HCT116 (cell line): Measurements from ENCODE around the gene DIO3. TPM values are rescaled to one million over a fixed set of nuclear protein-coding genes. Genes with fewer than 3 reads are reported as not detected.

Experiments used
- ATAC-seq: fragments of 200-7000 bp; cut with Tn5 transposase; 2 replicates; pipeline ENCODE4 v1.9.1; 2020; ENCODE audit warnings: mild to moderate bottlenecking, moderate library complexity
- BruUV-seq: library from RNA; stranded (reverse); fragments of 400-500 nt; replicated peaks from 2 replicates; lab custom pipeline; 2021; lab: Mats Ljungman, UMichigan
- CTCF ChIA-PET: fragments of 300-600 bp; sonication (Branson Sonifier 250); formaldehyde crosslinking; loops from one replicate; lab custom pipeline; 2021; ENCODE audit warnings: antibody characterized with exemption; lab: Charles Lee
- POLR2A ChIA-PET: fragments of 300-600, 350-600 bp; sonication (Branson Sonifier 250); formaldehyde crosslinking; loops from one replicate; lab custom pipeline; 2021; ENCODE audit warnings: antibody characterized with exemption; lab: Charles Lee
- RAD21 ChIA-PET, 2 experiments: fragments of 300-600 bp; sonication (Branson Sonifier 250); formaldehyde crosslinking; loops; one replicate each; lab custom pipeline; 2023; ENCODE audit warnings: low total read pairs in 2 of 2; ENCODE audit not compliant: uncharacterized antibody in 2 of 2, unreplicated experiment in 2 of 2, low non-redundant PET in 1 of 2; lab: Charles Lee
- DNase-seq: peaks from one replicate; pipeline ENCODE4 v3.0.0-alpha.2; 2010; ENCODE audit warnings: low read depth, low spot score
- H2AFZ ChIP-seq: fragments of 200-600 bp; shearing (Covaris generic), sonication (generic); 2 replicates; pipeline ENCODE4 v1.6.1; 2017; ENCODE audit warnings: low read depth, mixed run types, mixed read lengths, antibody characterized with exemption, low read length; ENCODE audit not compliant: poor library complexity, severe bottlenecking
- H3K27ac ChIP-seq: 2 replicates; pipeline ENCODE4 v1.5.1; 2012; ENCODE audit warnings: low read depth, low read length
- H3K27me3 ChIP-seq: fragments of 200-600 bp; sonication (generic); 2 replicates; pipeline ENCODE4 v1.6.1; 2016; ENCODE audit warnings: mixed run types, low read length, mixed read lengths; ENCODE audit not compliant: insufficient read depth
- H3K36me3 ChIP-seq, 2 experiments: fragments of 200-500 bp in 1 of 2; fragments of 200-600 bp in 1 of 2; sonication (Bioruptor generic) in 1 of 2; sonication (generic) in 1 of 2; 2 replicates each; pipeline versions ENCODE4 v1.5.1 to v1.6.1; 2014 to 2016; ENCODE audit warnings: low read length in 2 of 2, inconsistent platforms in 1 of 2, mixed read lengths in 1 of 2, mixed run types in 1 of 2; ENCODE audit not compliant: insufficient read depth in 2 of 2, control insufficient read depth in 1 of 2
- H3K4me1 ChIP-seq, 2 experiments: fragments of 200-600 bp in 1 of 2; sonication (generic) in 1 of 2; 2 replicates each; pipeline versions ENCODE4 v1.5.1 to v1.6.1; 2012 to 2017; ENCODE audit warnings: low read length in 2 of 2, inconsistent platforms in 1 of 2, mild to moderate bottlenecking in 1 of 2, mixed read lengths in 1 of 2, mixed run types in 1 of 2, moderate library complexity in 1 of 2; ENCODE audit not compliant: insufficient read depth in 2 of 2, control insufficient read depth in 1 of 2
- H3K4me2 ChIP-seq: fragments of 200-600 bp; sonication (generic); 2 replicates; pipeline ENCODE4 v1.6.1; 2017; ENCODE audit warnings: mixed run types, low read length, mixed read lengths
- H3K4me3 ChIP-seq, 2 experiments: fragments of 200-600 bp in 1 of 2; sonication (generic) in 1 of 2; replicated peaks in 1 of 2; 2 replicates each; pipeline ENCODE4 v1.5.1; 2011 to 2016; ENCODE audit warnings: low read length in 2 of 2, control low read depth in 1 of 2, low read depth in 1 of 2, mild to moderate bottlenecking in 1 of 2, mixed read lengths in 1 of 2, mixed run types in 1 of 2
- H3K79me2 ChIP-seq: fragments of 200-600 bp; sonication (generic); 2 replicates; pipeline ENCODE4 v1.6.1; 2017; ENCODE audit warnings: mild to moderate bottlenecking, mixed run types, low read length, moderate library complexity, mixed read lengths; ENCODE audit not compliant: insufficient read depth
- H3K9ac ChIP-seq: fragments of 200-600 bp; sonication (generic); 2 replicates; pipeline ENCODE4 v1.6.1; 2016; ENCODE audit warnings: low read length, mixed read lengths
- H3K9me2 ChIP-seq: fragments of 200-600 bp; sonication (generic), shearing (Covaris generic); 2 replicates; pipeline ENCODE4 v1.6.1; 2017; ENCODE audit warnings: mixed run types, mild to moderate bottlenecking, moderate library complexity; ENCODE audit not compliant: insufficient read depth
- H3K9me3 ChIP-seq, 2 experiments: fragments of 200-500 bp in 1 of 2; fragments of 200-600 bp in 1 of 2; sonication (Bioruptor generic) in 1 of 2; sonication (generic) in 1 of 2; 2 replicates each; pipeline ENCODE4 v1.6.1; 2014 to 2017; ENCODE audit warnings: low read length in 2 of 2, mixed read lengths in 2 of 2, inconsistent platforms in 1 of 2, low read depth in 1 of 2, mild to moderate bottlenecking in 1 of 2, mixed run types in 1 of 2, moderate library complexity in 1 of 2; ENCODE audit not compliant: control insufficient read depth in 1 of 2, insufficient read depth in 1 of 2
- H4K20me1 ChIP-seq: fragments of 200-600 bp; sonication (generic), shearing (Covaris generic); 2 replicates; pipeline ENCODE4 v1.6.1; 2017; ENCODE audit warnings: mixed run types, mild to moderate bottlenecking, moderate library complexity; ENCODE audit not compliant: insufficient read depth
- ATF3 ChIP-seq: IDR thresholded peaks from 2 replicates; pipeline ENCODE4 v1.6.1; 2012
- CBX3 ChIP-seq: IDR thresholded peaks from 2 replicates; pipeline ENCODE4 v1.6.1; 2012; ENCODE audit warnings: low read depth
- ELF1 ChIP-seq: IDR thresholded peaks from 2 replicates; pipeline ENCODE4 v1.6.1; 2012; ENCODE audit warnings: low read depth, borderline replicate concordance
- EZH2 ChIP-seq: fragments of 200-600 bp; sonication (generic); IDR thresholded peaks from 2 replicates; pipeline ENCODE4 v1.6.1; 2017; ENCODE audit warnings: antibody characterized with exemption, mixed run types
- FOSL1 ChIP-seq: IDR thresholded peaks from 2 replicates; pipeline ENCODE4 v1.6.1; 2012; ENCODE audit warnings: low read depth
- MAX ChIP-seq: IDR thresholded peaks from 2 replicates; pipeline ENCODE4 v1.6.1; 2012
- REST ChIP-seq: IDR thresholded peaks from 2 replicates; pipeline ENCODE4 v1.6.1; 2012; ENCODE audit warnings: low read depth
- SIN3A ChIP-seq: IDR thresholded peaks from 2 replicates; pipeline ENCODE4 v1.6.1; 2012; ENCODE audit warnings: low read depth
- SP1 ChIP-seq: IDR thresholded peaks from 2 replicates; pipeline ENCODE4 v1.6.1; 2012; ENCODE audit warnings: low read depth
- SRF ChIP-seq: IDR thresholded peaks from 2 replicates; pipeline ENCODE4 v1.6.1; 2012; ENCODE audit warnings: low read depth
- TCF7L2 ChIP-seq: IDR thresholded peaks from 2 replicates; pipeline ENCODE4 v1.7.0; 2011; ENCODE audit warnings: borderline replicate concordance, inconsistent platforms; ENCODE audit not compliant: insufficient read depth, insufficient read length; ENCODE audit errors: extremely low read depth
- YY1 ChIP-seq: IDR thresholded peaks from 2 replicates; pipeline ENCODE4 v1.6.1; 2011; ENCODE audit warnings: low read length, low read depth, moderate library complexity, mild to moderate bottlenecking; ENCODE audit not compliant: insufficient replicate concordance; ENCODE audit errors: extremely low read depth
- ZBTB33 ChIP-seq: IDR thresholded peaks from 2 replicates; pipeline ENCODE4 v1.6.1; 2011; ENCODE audit warnings: mild to moderate bottlenecking, low read length, moderate library complexity; ENCODE audit not compliant: insufficient replicate concordance; ENCODE audit errors: extremely low read depth
- ZFX ChIP-seq: fragments of 450-650 bp; IDR thresholded peaks from 2 replicates; pipeline ENCODE4 v1.6.1; 2017
- intact Hi-C: fragments of 100-400 bp; cut with micrococcal nuclease; formaldehyde crosslinking; loops from 2 replicates; pipeline ENCODE4 v1.10.0; 2022
- total RNA-seq: library from RNA; stranded (reverse); gene quantifications from one replicate; pipeline ENCODE4 v1.2.1, GENCODE V29; 2021; ENCODE audit not compliant: unreplicated experiment

The DIO3 gene
- total RNA-seq, 1 experiment from 2014 or later: 0.34 TPM

GRCh38 chr14:101544550-101544949, 16.7 kb upstream of the DIO3 start:
- RAD21 ChIA-PET: no interaction called here
- Histone ChIP-seq H3K79me2 (no peaks in the 10 kb centered on the region), H3K9me3 (no peaks in the 10 kb centered on the region), H3K4me1 (no peaks in the 10 kb centered on the region), H3K27me3 (no peaks in the 10 kb centered on the region), H2AFZ (no peak overlapping the region), H3K27ac (no peak overlapping the region), H3K4me2 (no peak overlapping the region), H4K20me1 (no peaks in the 10 kb centered on the region), H3K36me3 (no peaks in the 10 kb centered on the region), H3K4me3 (no peak overlapping the region), H3K9ac (no peak overlapping the region), H3K9me2 (no peaks in the 10 kb centered on the region)
- ATAC-seq (no peak), DNase-seq (no peak)
- POLR2A ChIA-PET: no interaction called here
- no peak for TF ChIP-seq EZH2
- TF ChIP-seq REST: no peak
- TF ChIP-seq YY1: no peak
- no peak for TF ChIP-seq SRF
- no peak for TF ChIP-seq ZFX
- no peak for TF ChIP-seq MAX
- no peak for TF ChIP-seq ELF1
- no peak for TF ChIP-seq ZBTB33
- TF ChIP-seq TCF7L2: no peak
- TF ChIP-seq FOSL1: no peak
- no peak for TF ChIP-seq ATF3
- TF ChIP-seq SP1: no peak
- TF ChIP-seq SIN3A: no peak
- no peak for TF ChIP-seq CBX3
- CTCF ChIA-PET: no interaction called here
- intact Hi-C loops: no loop called here
- no TSS peak for BruUV-seq
